NCI-H146 (cell line): ENCODE measurements around the gene PCLO.
"Not testable (repeated sequence)": the region's sequence is repeated elsewhere in the genome, so short reads cannot be mapped to it uniquely, and the experiment has no call there.

Experiments
- DNase-seq: peaks from one replicate; lab custom pipeline; 2025; lab: John Stamatoyannopoulos, UW

The PCLO gene

DNA sequence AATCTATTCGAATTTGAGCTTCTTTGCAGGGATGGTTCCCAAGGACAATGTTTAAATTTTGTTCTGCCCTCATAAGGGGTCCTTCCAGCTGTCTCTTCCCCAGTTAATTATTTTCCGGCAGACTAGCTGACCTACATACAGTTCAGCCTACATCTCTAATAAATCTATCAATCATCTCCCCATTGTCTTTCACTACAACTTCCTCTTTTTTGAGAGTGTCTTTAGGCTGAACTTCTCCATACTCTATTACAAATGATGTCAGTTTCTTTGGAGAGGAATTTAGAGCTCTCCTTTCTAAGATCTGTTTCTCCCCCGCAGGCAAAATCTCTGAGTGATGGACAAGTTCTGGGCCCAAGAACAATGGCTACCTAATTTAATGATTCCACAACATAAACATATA is 122.2 kb downstream of the PCLO start:
- DNase-seq, result no peak

GRCh38 chr7:83038787-83039186 is 123.9 kb downstream of the PCLO start:
- DNase-seq, result no peak

DNA sequence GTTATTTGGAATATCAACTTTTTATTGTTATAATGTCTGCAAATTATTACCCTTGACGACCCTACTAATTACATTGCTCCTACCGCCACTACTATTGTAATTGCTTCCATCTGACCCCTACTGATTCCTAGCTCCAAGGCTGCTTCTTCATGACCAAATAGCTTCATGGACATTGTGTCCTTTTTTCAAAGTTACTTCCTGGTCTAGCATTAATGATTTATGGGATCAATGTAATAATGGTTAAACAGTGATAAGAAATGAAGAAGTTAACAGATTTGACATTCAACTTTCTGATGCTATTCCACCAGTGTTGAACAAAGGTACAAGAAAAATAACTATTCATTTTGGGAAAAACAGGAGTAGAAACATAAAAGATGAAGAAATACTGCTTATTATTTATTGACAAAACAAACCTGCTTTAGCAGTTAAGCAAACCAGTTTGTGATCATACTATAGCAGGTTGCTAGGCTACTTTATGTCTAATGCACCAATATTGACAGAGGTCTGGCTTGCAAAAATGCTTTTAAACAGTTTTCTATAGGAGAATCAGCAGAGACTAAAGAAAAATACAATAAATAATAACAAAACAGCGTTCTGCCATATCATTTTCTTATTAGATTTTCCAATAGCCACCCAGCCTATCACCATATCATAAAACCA is 125.8 kb downstream of the PCLO start:
- no peak for DNase-seq

DNA sequence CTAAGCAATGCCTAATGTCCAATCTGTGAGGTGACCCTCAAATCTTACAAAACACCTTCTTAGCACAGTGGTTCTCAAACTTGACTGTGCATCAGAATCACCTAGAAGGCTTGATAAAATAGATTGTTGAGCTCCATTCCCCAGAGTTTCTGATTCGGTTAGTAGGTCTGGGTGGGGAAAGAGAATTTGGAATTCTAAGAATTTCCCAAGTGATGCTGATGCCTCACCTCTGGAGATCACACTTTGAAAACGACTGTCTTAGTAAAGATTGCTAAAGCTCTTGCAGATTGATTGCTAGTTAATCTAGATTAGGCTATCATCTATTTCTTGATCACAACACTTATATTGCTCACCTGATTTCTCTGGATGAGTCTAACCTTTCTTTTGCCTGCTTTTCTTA is 126.6 kb downstream of the PCLO start:
- no peak for DNase-seq

- DNase-seq, result no peak
Observed at GRCh38 chr7:83032195-83032594, 130.5 kb downstream of the PCLO start.

DNA sequence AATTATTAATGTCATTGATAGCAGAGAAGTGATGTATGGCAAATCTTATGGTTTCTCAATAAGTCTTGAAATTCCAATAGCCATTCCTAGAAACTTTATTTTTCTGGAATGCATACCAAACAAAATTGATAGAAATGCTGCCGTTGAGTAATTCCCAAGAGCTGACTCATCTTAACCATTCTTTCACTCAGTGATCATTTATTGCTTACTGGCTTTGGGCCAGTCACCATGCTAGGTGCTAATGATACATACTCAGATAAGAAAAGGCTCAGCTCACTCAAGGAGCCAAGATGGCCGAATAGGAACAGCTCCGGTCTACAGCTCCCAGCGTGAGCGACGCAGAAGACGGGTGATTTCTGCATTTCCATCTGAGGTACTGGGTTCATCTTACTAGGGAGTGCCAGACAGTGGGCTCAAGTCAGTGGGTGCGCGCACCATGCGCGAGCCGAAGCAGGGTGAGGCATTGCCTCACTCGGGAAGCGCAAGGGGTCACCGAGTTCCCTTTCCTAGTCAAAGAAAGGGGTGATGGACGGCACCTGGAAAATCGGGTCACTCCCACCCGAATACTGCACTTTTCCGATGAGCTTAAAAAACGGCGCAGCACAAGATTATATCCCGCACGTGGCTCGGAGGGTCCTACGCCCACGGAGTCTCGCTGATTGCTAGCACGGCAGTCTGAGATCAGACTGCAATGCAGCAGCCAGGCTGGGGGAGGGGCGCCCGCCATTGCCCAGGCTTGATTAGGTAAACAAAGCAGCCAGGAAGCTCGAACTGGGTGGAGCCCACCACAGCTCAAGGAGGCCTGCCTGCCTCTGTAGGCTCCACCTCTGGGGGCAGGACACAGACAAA is 138.6 kb downstream of the PCLO start:
- not testable (repeated sequence) for DNase-seq

DNA sequence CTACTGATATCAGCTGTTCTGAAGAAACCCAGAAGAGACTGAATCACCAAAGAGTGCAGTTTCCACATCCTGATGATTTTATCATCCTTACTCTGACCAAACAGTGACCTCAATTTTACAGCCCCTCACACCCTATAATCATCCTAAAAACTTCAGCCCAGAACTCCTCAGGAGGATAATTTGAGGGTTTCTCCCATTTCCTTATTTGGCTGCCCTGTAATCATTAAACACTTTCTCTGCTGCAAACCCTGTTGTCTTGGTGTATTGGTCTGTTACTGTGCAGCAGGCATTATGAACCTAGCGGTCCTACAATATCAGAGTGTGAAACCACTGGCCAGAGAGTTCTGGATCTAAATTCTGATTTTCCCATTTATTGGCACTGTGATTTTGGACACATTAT is 141.7 kb downstream of the PCLO start:
- DNase-seq, result no peak

- DNase-seq, result no peak
Observed at GRCh38 chr7:83020161-83020560, 142.5 kb downstream of the PCLO start.

- DNase-seq, result no peak
Observed at GRCh38 chr7:83015916-83016315, 146.8 kb downstream of the PCLO start.

GRCh38 chr7:83014546-83014945 is 148.1 kb downstream of the PCLO start:
- DNase-seq, result no peak

- no peak for DNase-seq
Observed at GRCh38 chr7:83011954-83012353, 150.7 kb downstream of the PCLO start.

DNA sequence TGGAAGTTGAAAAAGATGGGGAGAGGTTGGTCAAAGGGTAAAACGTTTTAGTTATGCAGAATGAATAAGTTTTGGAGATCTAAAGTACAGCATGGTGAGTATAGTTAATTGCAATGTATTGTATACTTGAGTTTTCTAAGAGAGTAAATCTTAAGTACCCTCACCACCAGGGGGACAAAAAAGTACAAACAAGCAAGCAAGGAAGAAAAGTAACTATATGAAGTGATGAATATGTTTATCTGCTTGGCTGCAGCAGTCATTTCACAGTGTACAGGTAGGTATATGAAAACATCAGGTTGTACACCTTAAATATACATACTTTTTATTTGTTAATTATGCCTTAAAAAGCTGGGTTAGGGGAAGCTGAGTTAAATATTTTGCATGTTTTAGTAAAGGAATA is 157.3 kb downstream of the PCLO start:
- DNase-seq, result no peak

DNA sequence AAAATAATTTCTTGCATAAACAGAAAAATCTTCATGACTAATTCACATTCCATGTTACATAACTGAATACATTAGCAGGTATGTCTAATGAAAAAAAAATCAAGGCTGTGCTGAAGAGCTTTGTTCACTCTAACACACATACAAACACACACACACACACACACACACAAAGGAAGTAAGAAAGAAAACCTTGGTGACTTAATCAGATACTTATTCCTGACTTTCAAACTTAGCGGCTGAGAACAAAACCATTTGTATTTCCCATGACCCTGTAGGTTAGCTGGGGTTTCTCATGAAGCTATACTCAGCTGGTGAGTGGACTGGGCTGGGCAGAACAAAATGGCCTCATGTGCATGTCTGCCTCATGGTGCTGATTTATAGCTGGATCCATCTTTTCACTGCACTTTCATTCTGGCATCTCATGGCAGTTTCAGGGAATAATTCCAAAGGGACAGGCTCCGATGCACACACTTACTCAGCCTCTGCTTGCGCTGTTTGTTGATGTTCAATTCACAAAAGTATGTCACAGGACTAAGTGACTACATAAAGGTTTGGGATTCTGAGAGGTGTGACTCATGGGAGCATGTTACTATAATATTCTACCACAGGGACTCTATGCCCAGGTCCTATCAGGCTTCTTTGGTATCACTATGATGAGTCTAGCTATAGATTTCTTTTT is 161.2 kb downstream of the PCLO start:
- DNase-seq, result no peak

DNA sequence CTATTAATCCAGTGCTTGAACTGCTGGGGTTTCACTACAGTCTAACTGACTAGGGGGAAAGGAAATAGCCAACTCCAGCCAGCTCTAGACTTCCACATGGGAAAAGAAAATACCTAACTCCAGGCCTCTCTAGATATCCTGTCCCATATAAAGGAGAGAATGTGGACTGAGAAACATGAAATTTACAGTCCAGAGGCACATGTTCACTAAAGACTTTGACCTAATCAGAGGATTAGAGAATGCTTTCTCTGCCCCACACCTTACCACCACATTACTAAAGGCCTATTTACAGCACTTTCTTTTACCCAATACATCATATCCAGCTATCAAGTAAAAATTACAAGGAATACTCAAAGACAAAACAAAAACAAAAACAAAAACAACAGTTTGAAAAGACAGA is 164.2 kb downstream of the PCLO start:
- DNase-seq, result no peak

GRCh38 chr7:82985144-82985802 is 177.4 kb downstream of the PCLO start:
- DNase-seq, result no peak

GRCh38 chr7:82980130-82980788 is 182.4 kb downstream of the PCLO start:
- DNase-seq, result no peak

DNA sequence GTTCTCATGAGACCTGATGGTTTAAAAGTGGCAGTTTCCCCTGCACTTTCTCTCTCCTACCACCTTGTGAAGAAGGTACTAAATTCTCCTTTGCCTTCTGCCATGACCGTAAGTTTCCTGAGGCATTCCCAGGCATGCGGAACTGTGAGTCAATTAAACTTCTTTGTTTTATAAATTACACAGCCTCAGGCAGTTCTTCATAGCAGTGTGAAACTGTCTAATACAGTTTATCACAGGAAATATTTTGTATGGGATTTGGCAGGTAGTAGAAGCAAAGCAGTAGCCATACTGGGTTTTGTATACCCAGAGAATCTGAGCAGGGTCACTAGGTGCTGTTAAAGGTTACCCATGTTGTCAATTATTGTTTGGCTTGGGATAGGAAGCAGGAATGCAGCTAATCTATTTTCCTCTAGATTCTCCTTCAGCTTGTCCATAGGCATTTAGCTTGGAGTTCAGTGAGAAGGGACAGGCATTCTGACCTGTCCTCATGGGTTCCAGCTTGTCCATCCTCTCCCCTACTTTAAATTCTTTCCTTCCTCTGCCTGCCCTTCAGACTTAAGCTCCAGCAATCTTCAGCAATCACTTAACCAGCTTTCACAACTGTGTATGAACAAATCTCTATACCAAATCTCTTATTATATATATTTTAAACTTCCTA is 186.7 kb downstream of the PCLO start:
- DNase-seq, result peak; percentile 7

- no peak for DNase-seq
Observed at GRCh38 chr7:82972135-82972534, 190.5 kb downstream of the PCLO start.

DNA sequence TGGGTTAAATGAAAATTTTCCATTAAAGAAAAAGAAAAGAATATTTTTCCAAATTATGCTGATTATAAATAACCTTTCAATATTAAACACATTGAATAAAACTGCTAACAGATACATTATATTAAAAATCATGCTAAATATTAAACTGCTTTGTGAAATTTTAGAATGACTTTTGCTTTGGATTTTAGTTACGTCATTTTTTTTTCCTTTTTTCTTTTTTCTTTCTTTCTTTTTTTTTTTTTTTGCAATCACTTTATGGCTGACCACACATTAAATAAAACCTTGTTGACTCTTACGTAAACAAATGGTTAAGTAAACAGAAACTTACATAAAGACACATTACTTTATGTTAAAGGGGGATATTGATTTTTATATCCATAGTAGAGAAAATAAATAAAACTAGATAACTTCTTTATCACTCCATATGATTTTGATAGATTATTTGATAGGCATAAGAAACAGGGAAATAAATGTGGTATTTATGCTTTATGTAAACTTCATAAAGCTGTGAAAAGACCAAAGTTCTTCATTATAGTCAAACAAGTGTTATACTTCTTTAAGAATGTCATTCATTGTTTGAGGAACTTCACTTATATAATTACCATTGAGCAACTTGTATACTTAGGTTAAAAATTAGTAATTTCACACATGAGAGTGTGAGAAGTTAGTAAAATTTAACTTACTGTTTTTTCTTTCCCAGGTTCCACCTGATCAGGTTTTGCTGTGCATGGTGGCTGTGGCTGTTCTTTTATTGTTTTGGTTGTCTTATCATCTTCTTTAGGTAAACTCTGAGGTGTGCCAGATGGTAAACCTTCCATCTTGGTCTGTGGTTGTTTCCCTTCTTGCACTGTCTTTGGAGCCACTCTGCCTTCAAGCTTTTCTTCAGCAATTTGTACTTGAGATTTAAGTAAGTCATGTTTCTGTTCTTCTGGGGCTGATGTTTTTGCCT is 197.3 kb downstream of the PCLO start:
- peak; percentile 5 for DNase-seq
